ENCODE measurements around the gene HMGB1.

The HMGB1 gene

DNA sequence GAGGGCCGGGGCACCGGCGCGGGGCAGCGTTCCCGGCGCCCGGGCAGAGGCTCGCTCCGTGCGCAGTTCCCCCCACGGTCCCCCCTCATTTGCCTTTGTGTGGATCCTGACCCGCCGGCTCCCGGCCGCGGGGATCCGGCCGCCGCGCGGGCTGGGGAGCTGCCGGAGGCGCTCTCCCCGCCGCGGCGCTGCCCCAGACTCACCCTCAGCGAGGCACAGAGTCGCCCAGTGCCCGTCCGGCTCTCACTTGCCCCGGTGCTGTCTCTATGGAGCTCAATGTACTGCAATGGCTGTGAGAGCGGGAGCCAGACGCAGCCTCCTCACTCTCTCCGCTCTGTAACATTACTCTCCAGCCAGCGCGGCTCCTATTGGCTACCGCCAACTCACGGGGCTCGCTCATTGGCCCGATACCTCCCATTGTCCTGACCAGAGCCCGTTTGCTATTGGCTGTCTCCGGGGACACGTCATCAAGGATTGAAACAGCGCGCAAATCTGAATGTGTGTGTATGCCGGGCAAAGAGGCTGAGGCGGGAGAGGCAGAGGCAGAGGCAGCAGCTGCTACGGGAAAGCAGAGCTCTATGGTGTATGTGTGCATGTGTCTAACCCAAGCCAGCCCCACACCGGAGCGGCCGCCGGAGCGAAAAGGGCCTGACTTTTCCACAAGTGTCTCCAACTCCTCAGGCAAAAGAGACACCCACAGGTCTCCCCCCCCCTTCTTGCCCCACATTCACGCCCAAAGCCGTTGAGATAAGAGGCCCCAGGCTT is at the start of gene HMGB1:
HMGB1 (minus strand) TSS at position 344 of the 765 bp plus-strand sequence. CDS start 2,256 bp downstream, outside the sequence.
- peak; percentile 100 for DNase-seq

DNA sequence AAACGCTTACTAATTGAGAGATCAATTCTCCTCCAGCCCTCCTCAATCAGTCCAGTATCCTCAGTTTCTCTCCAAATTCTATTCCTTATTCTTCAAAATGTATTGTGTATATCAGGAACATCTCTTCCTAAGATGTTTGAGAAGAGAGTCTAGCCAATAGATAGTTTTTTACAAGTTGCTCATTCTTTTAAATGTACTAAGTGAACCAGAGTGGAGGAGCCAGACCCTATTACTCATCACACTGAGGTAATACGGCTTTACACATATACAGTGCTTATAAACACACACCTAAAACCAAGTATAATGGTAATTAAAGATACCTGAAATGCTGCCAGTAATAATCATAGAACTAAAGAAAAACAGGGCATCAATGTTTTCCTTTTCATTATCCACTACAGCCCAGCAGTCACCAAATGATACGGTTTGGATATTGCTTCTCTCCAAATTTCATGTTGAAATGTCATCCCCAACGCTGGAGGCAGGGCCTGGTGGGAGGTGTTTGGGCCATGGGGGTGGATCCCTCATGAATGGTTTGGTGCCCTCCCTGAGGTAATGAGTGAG is 45.2 kb upstream of the HMGB1 start:
- no peak for DNase-seq

DNA sequence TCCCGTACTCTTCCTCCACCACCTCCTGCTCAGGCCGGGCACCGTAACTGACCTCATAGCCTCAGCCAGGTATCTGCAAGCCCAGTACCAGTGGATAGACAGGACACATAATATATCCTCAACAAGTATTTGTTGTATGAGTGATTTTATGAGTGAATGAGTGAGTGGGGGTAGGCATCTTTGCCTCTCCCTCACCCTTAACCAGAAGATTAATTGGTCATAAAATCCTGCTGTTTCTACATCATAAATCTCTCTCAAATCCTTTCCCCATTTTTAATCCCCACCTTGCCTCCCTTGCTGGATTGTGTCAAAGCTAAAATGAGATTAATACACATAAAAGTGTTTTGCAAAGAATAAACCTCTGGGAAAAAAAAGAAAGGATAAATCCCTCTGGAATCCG is 44.4 kb upstream of the HMGB1 start:
- DNase-seq: peak; percentile 31

DNA sequence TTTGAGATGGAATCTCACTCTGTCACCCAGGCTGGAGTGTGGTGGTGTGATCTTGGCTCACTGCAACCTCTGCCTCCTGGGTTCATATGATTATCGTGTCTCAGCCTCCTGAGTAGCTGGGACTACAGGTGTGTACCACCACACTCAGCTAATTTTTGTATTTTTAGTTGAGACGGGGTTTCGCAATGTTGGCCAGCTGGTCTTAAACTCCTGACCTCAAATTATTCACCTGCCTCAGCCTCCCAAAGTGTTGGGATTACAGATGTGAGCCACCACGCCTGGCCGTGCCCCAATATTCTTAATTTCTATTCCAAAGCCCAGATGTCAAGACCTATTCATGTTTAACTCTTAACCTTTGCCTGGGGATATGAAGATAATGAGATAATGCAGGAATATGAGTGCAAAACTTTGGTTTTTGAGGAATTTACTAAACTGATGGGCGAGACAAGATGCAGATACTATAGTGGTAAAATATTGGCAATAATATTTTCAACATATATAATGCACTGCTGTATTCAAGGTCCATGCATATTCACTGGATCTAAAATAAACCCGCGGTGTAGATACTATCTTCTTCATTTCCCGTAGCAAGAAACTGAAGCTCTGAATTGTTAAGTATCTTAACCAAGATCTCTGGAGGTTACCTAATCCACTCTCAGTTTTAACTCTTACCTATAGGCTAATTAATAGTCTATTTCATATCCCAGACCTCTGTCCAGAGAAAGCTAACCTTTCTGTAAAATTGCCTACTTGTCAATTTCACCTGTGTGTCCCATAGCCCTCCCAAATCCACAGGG is 43.7 kb upstream of the HMGB1 start:
- no peak for DNase-seq

DNA sequence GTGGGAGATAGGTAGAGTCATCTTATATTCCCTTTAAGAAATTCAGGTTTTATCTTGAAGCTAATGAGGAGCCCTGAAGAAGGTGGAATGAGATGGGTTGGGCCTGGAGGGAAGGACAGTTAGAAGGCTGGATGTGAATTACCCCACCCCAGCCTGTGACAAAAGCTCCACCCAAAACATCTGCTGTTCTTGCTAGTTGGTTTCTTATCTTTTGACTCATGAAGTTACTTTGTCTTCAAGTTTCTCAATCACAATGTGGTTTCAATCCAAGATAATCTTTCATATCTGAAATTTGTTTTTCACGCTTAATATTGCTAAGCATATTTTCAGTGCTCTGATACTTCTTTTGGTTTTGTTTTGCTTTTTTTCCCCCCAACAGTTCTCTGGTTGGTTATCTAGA is 38.3 kb upstream of the HMGB1 start:
- no peak for DNase-seq

DNA sequence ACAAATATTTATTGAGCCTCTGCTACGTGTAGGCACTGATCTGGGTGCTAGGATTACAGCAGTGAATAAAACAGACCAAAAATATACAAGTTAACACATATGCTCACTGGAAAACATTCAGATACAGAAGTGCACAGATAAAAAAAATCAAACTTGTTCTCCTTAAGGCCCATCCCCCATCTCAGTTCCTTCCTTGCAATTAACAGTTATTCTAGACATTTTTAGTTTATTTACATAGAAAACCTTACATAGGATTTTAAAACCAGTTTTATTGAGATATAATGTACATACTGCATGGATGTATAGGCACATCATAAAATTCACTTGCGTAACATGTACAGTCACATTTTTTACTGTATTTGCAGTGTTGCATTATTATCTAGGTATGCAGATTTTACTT is 36.5 kb upstream of the HMGB1 start:
- DNase-seq: no peak

DNA sequence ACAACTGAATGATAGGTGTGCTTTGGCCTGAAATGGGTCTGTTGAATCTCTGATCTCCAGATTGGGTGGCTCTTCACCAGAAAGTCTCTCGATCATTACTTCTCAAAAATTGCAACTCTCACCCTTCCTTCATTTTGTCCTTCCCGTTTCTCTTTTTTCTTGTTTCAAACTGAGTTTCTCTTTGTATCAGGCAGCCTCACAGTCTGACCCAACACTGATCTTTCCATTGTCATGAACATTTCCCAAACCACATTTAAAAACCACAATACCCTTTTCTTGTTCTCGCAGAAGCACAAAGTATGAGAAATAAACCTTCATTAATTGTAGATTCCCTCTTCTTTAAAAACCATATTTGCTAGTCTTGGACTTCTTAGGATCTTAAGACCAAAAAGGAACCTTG is 33.6 kb upstream of the HMGB1 start:
- DNase-seq: no peak

DNA sequence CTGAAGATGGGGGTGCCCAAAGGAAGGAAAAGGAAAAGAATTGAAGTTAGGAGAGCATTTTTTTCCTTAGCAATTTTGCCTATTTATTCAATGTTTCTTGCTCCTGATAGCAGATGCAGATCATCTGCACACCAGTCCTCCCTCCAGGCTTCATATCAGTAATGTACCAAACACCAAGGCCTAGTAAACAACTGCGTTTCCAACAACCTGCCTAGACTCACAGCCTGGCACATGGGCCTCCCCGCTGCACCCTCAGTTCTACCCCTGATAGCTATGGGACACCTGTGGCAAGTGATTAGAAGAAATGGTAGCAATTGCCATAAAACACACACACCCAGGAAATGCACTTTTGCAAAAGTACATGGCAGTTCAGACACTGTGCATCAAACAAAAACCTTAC is 30.4 kb upstream of the HMGB1 start:
- no peak for DNase-seq

DNA sequence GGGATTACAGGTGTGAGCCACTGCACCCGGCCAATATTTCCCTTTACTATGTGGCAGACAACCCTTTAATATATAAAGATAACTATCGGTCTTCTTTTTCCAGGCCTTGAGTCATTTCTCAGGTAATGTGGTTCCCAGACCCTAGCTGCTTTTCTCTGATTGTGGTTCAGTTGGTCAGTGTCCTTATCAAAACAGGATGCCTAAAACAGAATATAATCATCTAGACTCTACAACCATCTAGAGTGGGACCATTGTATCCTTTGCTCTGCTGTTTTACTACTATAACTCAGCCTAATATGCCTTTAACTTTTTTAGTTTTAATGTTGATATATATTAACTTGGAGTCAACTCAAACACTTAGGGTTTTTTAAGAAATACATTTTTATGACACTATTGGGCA is 30.0 kb upstream of the HMGB1 start:
- DNase-seq: no peak

DNA sequence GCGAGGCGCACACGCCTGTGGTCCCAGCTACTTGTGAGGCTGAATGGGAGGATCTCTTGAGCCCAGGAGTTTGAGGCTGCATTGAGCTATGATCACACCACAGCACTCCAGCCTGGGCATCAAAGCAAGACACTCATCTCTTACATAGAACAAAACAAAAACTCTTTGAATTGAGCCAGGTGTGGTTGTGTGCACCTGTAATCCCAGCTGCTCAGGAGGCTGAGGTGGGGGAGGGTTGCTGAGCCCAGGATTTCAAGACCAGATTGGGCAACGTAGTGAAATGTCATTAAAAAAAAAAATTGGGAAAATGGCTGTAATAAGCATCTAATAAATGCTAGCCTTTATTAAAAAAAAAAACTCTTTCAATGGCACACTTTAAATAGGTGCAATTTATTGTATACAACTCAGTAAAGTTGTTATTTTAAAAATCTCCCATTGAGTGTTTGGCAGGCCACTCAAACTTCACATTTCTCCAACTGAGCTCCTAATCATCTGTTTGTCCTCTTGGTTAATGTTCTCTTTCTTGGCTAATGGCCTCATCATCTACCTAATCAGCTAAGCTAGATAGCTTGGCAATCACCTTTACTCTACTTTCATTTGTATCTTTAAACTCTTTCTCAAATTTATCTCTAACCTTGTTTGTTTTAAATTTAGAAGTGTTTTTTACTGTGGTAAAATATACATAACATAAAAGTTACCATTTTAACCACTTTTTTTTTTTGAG is 28.1 kb upstream of the HMGB1 start:
- no peak for DNase-seq

DNA sequence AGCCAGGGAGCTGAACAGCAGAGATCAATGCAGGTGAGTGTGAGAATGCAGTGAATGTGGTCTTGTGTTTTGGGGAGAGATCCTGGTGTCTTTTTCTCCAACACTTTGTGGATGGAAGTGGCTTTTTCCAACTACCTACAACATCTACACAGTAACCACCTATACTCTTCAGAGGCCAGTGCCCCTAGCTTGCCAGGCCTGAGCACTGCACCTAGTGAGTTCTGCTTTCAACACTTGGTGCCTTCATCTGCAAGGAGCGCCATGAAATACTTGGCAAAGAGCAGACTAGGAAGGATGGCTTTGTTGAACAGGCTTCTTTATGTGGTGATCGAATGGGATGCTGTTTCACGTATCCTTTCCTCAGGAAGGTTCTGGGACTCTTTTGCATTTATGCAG is 21.3 kb upstream of the HMGB1 start:
- no peak for DNase-seq

DNA sequence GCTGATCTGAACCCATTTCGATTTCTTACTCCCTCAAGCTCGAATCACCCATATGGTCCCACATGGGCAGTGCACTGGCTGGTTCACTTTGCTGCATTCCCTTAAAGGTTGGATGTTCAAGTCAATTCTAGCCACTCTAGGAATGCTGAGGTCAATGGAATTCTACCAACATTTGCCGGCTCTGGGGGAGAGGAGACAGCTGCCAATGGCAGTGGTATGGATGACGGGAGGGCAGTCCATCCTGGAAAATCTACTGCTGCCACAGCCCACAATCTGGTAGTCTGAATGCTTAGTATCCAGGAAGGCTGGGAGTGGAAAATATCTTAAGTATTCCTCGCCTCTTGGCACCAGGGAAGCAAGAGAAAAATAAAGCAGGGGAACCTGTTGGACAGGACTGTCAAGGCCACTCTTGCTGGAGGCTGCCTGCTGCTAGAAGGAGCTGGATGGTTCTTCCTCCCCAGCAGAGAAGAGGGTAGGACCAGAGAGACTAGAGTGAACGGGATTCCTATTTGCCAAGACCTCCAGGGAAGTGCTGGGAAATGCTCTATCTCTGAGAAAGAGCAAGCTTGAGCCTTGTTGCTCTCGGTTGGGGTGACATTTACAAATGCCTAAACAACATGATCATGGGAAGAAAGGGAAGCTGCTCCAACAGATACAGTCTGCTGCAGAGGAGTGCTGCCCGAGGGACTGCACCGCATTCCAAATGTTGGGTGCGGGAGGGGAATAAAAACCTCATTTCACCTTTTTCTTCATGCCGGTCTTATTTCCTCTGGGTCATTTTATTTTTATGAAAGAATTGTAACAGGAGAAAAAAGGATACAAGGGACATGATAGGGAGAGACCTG is 20.7 kb upstream of the HMGB1 start:
- no peak for DNase-seq

DNA sequence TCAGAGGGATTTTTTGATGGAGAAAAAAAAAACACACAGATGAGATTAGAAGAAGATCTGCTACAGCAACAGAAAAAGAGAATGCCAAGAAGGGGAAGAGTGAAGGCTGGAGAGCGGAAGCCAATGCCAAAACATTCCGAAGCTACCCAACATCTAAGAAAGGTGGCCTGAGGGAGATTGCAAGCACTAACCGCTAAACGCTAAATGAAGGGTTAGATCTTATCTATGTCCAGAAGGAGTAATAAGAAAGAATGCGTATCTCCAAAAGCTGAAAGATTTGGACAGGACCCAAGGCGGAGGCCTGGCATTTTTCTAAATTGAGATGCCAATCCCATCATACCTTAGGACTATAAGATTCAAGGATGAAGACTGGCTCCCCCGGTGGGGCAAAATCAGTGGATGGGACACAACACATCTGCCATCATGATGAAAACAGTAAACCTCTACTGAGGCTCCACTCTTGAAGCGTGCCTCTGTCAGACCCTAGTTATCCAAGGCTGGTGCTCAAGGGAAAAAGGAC is 15.6 kb upstream of the HMGB1 start:
- DNase-seq: no peak

DNA sequence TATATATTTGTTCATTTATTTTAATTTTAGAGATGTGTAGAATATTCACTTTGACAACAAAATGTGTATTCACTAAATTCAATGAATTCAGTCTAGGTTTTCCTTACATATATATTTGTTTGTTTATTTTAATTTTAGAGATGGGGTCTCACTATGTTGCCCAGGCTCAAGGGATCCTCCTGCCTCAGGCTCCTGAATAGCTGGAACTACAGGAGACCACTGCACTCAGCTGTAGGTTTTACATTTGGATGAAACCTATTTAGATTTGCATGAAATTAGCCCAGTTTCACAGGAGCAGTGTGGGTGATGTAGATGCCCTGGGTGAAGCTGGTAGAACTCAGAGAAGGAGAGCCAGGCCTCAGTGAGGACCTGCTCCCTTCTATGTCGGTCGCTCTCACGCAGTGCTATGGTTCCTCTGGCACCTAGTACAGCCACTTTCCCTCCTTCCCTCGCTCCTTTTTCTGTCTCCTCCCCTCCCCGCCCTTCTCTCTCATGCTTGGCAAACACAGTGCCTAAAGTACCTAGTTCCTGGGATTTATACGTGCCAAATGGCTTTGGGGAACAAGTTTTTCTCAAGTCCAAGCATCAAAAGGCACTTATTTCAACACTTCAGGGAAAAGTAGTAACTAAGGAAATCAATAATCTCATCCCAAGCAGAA is 14.7 kb upstream of the HMGB1 start:
- DNase-seq: no peak

DNA sequence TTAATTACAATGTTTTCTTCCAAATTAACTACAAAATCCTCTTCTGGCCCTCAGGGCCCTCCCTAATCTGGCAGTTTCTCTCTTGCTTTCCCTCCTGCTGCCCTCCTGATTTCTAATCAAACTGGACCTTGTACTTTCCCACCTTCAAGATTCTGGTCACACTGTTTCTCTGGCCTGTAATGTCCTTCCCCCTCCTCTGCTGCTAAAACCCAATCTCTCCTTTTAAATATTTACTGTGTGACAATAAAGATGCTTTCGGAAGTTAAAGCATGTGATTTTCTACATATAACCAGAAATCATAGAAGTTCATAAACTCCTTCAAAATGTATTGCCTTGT is 14.1 kb upstream of the HMGB1 start:
- no peak for DNase-seq

DNA sequence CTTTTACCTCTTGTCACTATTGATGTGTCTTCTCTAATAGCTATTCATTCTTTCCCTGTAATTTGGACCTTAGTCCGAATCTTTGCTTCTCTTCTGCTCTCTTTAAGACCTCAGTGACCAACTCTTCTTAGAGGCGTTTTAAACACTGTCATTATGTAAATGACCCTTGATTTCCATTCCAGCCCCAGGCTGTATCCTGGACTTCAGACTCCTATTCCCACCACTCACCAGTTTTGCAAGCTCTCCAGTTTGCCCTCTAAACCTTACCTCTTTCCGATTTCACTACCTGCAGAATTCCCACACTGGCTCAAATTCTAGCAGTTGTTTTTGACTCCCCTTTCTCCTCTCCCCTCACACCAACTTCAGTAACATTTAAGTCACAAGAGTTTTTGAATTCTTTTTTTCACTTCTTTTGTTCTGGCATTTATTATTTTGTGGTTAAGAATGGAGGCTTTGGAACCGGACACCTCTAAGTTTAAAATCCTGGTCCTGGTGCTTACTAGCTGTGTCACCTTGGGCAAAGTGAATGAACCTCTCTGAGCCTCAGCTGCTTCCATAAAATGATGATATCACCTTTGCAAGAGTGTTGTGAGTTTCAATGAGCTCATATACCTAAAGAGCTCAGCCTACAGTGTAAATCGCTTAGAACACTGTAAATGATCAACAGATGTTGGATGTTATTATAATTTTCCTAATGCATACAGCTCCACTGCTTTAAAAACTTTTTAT is 13.6 kb upstream of the HMGB1 start:
- DNase-seq: no peak

DNA sequence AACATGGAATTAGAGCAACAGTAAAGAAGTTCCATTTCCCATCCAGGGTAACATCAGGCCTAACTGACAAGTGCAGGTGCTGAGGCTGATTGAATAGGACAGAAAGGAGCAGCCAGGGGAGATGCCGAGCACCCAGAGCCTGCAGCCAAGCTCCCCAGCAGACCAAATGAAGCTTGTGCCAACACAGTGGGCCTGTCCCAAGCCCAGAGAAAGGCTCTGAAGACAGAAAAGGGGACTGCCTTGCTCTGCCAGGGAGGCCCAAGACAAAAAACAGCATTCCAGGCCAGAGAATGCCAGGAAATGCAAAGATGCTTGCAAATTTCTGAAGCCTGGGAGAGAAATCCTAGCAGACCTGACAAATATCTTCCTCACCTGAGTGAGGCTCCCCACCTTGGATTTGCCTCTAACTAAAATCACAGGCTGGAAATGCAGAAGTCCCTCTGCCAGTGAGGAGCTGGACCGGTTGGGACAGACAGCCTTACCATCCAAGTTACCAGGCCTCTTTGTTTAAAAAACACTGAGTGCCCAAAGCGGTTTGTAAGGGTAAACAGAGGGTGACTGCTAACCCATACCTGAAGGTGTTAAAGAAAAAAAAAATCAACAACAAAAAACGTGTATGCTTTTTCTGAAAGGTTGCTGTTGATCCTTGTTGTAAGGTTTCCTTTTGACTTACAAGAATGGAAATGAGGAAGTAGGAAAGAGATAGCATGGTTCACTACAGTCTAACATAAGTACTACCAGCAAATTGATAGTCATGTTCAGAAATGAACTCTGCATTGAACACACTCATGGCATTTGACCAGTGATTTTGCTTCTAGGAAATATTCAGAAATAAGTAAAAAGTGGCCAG is 11.8 kb upstream of the HMGB1 start:
- DNase-seq: no peak

DNA sequence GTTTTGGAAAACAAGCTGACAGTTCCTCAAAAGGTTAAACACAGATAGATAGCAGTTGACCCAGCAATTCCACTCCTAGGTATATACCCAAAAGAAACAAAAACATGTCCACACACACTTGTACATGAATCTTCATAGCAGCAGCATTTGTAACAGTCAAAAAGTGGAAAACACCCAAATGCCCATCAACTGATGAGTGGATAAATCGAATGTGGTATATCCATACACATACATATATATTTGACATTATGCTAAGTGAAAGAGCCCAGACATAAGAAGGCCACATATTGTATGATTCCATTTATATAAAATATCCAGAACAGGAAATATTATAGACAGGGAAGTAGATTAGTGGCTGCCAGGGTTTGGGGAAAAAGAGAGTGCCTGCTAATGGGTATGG is 7.9 kb upstream of the HMGB1 start:
- DNase-seq: no peak

DNA sequence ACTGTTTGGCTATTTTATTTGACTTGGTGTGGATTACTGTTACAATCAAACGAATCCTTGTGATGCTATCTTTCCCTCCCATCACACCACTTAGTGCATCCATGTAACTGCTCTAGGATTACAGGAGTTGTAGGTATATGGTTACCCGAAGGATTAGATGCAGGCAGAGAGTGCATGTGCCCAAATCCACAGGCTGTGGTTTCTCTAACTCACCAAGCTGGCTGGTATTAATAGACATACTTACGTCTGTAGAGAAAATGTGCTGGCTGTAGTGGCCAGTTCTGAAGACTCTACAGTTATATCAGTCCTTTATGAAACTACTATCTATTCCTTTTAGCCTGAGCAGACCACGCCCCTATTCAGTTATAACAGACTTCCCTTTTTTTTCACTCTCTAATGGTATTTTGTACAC is 1.1 kb upstream of the HMGB1 start:
- DNase-seq: peak; percentile 92

DNA sequence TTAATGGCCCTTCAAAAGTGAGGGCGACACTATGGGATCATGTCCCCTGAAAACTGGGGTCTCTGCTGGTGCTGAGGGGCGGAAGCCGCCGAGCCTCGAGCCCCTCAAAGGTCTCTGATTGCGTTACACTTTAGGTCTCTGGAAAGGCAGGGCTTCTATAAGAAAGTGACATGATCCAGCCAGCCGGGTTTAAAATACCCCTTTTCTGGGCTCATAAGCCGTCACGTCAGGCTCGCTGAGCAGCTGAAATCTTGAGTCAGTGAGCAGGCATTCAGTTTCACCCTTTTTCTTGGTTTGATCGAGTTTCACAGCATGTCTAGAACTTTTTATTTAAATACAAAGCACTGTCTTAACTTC is 600 bp upstream of the HMGB1 start:
- DNase-seq: peak; percentile 47

DNA sequence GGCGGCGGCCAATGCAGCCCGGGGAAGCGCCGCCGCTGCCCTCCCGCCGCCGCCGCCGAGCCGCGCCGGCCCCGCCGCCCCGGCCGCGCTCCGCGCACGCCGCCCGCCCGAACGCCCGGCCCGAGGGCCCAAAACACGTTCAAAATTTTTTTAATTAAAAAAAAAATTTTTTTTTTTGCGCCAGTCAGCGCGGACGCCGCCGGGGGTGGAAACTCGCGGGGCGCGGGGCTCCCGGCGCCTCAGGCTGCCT is 468 bp downstream of the HMGB1 start:
- no peak for DNase-seq

Measured in NCI-H524 treated with DMSO at 0.1 percent for 48 hours (cell line).